ENCODE results near the gene RXFP2. TPM values are rescaled to one million over a fixed set of nuclear protein-coding genes. Genes with fewer than 3 reads are reported as not detected.

RXFP2 gene
- under 1 TPM in 2 of 4 donors, not detected in 2; 0.19 to 0.44 TPM for total RNA-seq

- WGBS, 2 donors: 89 to 93% methylated on average over 2 of the region's 2 CpGs
- intact Hi-C loops (cut with DNase I; ENCODE audit: low total_unique reads): no loop called here
- no peak within 1 kb of the TSS for H3K4me3 ChIP-seq (ENCODE audit: low read depth, poor library complexity, severe bottlenecking)
- no peak for DNase-seq (ENCODE audit: low spot score in 2 of 2)
- TF ChIP-seq CTCF (IDR thresholded peaks at IDR 0.05) (no peak), POLR2A (IDR thresholded peaks at IDR 0.05) (no peak)
Observed at GRCh38 chr13:31739226-31739625, at the start of gene RXFP2. Gene RXFP2, plus strand, starts transcription at chr13:31739526. Its CDS starts 87 bp downstream, at chr13:31739613.

GRCh38 chr13:31697290-31697689, 42.0 kb upstream of the RXFP2 start:
- TF ChIP-seq CTCF (IDR thresholded peaks at IDR 0.05): no peak
- TF ChIP-seq POLR2A (IDR thresholded peaks at IDR 0.05): no peak
- DNase-seq (ENCODE audit: low spot score in 2 of 2): no peak
- no peak overlapping the region for H3K4me3 ChIP-seq (ENCODE audit: low read depth, poor library complexity, severe bottlenecking)
- WGBS, 2 donors: 0% methylated on average over 1 of the region's 1 CpG
- intact Hi-C loops (cut with DNase I; ENCODE audit: low total_unique reads): no loop called here

GRCh38 chr13:31699650-31700049, 39.7 kb upstream of the RXFP2 start:
- no peak overlapping the region for H3K4me3 ChIP-seq (ENCODE audit: low read depth, poor library complexity, severe bottlenecking)
- 44 to 52% methylated on average over 3 of the region's 3 CpGs for WGBS, 2 donors
- intact Hi-C loops (cut with DNase I; ENCODE audit: low total_unique reads): no loop called here
- no peak for DNase-seq (ENCODE audit: low spot score in 2 of 2)
- no peak for TF ChIP-seq POLR2A (IDR thresholded peaks at IDR 0.05)
- TF ChIP-seq CTCF (IDR thresholded peaks at IDR 0.05): no peak

DNA sequence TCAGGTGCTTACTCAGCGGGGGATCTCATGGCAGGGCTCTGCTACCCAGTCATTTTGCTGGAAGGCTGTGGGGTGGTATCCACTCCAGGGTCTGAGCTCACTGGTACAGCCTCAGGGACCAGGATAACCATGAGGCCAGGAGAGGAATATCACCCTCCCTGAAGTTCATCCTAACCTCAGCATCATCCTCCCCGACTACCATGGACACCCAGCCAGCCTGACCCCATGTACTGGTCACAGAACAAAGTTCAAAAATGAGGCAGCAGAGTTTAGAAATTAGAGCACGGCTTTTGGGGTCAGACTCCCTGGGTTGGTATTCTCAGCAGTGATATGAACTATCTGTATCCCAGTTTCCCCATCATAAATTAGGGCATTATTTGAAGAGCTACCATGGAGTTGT, 35.5 kb upstream of the RXFP2 start:
- intact Hi-C loops (cut with DNase I; ENCODE audit: low total_unique reads): no loop called here
- H3K4me3 ChIP-seq (ENCODE audit: low read depth, poor library complexity, severe bottlenecking): no peak overlapping the region
- no peak for DNase-seq (ENCODE audit: low spot score in 2 of 2)
- TF ChIP-seq CTCF (IDR thresholded peaks at IDR 0.05): no peak
- no peak for TF ChIP-seq POLR2A (IDR thresholded peaks at IDR 0.05)
- WGBS, 2 donors: 92 to 97% methylated on average over 3 of the region's 3 CpGs

DNA sequence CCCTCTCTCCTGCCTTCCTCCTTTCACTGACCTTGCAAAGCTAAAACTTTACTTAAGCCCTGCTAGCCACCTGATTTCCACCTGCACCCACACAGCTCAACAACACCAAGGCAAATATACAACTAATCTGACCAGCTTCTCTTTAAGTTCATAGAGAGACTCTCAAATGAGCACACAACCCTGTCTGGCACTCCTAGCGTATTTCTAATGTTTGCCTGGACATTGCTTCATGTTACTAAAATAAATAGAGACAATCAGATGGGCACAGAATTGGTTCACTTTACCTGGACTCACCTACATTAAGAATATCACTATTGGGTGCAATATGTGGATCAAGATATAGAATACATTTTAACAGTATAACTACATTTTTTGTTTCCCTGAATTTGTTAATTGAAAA, 33.2 kb upstream of the RXFP2 start:
- 88 to 97% methylated on average over 1 of the region's 1 CpG for WGBS, 2 donors
- intact Hi-C loops (cut with DNase I; ENCODE audit: low total_unique reads): no loop called here
- DNase-seq (ENCODE audit: low spot score in 2 of 2): no peak
- TF ChIP-seq CTCF (IDR thresholded peaks at IDR 0.05): no peak
- H3K4me3 ChIP-seq (ENCODE audit: low read depth, poor library complexity, severe bottlenecking): no peak overlapping the region

GRCh38 chr13:31717583-31717982, 21.7 kb upstream of the RXFP2 start:
- TF ChIP-seq POLR2A (IDR thresholded peaks at IDR 0.05) (no peak), CTCF (IDR thresholded peaks at IDR 0.05) (no peak)
- no peak overlapping the region for H3K4me3 ChIP-seq (ENCODE audit: low read depth, poor library complexity, severe bottlenecking)
- DNase-seq (ENCODE audit: low spot score in 2 of 2): no peak
- intact Hi-C loops (cut with DNase I; ENCODE audit: low total_unique reads): no loop called here

Data from lower leg skin (tissue), 4 donors.